H1 (cell line): ENCODE data around the gene CYP2J2. TPM values are rescaled to one million over a fixed set of nuclear protein-coding genes. Genes with fewer than 3 reads are reported as not detected.

Experiments used
- CTCF ChIA-PET: fragments of 300-600 bp; sonication (Branson Sonifier 250); formaldehyde crosslinking; loops from one replicate; lab custom pipeline; 2021; ENCODE audit not compliant: partially characterized antibody; lab: Charles Lee
- POLR2A ChIA-PET: fragments of 300-600 bp; sonication (Branson Sonifier 250); formaldehyde crosslinking; loops from one replicate; lab custom pipeline; 2021; ENCODE audit warnings: inconsistent platforms; ENCODE audit not compliant: partially characterized antibody; lab: Charles Lee
- DNase-seq, 2 experiments: peaks; one replicate each; pipeline versions ENCODE4 v3.0.0 to v3.0.0-alpha.2; 2010 to 2022; ENCODE audit warnings: low spot score in 2 of 2, low read depth in 1 of 2, mixed read lengths in 1 of 2
- FAIRE-seq: peaks from 2 replicates; lab custom pipeline; 2011; peaks lifted over from hg19 to GRCh38; lab: Jason Lieb, UNC
- H2AFZ ChIP-seq: 2 replicates; pipeline ENCODE4 v1.8.1; 2012; ENCODE audit warnings: low read length, inconsistent platforms
- H2AK5ac ChIP-seq: 2 replicates; pipeline ENCODE4 v1.6.1; 2013; ENCODE audit warnings: low read depth, low read length
- H2BK120ac ChIP-seq: replicated peaks from 2 replicates; pipeline ENCODE3; 2013; ENCODE audit warnings: low read depth, low read length, inconsistent platforms
- H2BK12ac ChIP-seq: 2 replicates; pipeline ENCODE4 v1.6.1; 2013; ENCODE audit warnings: low read depth, low read length
- H2BK15ac ChIP-seq: 2 replicates; pipeline ENCODE4 v1.6.1; 2013; ENCODE audit warnings: low read length
- H2BK20ac ChIP-seq: 2 replicates; pipeline ENCODE4 v1.6.1; 2013; ENCODE audit warnings: low read length
- H2BK5ac ChIP-seq: 2 replicates; pipeline ENCODE4 v1.6.1; 2013; ENCODE audit warnings: low read depth, low read length
- H3K14ac ChIP-seq: 2 replicates; pipeline ENCODE4 v1.6.1; 2013; ENCODE audit warnings: inconsistent platforms; ENCODE audit not compliant: insufficient read length
- H3K18ac ChIP-seq: 2 replicates; pipeline ENCODE4 v1.6.1; 2013; ENCODE audit warnings: low read length; ENCODE audit errors: extremely low read depth
- H3K23ac ChIP-seq: 2 replicates; pipeline ENCODE4 v1.6.1; 2013; ENCODE audit warnings: inconsistent platforms; ENCODE audit not compliant: insufficient read length
- H3K23me2 ChIP-seq: 2 replicates; pipeline ENCODE4 v1.6.1; 2013; ENCODE audit warnings: low read depth, low read length
- H3K27ac ChIP-seq: 2 replicates; pipeline ENCODE4 v1.6.1; 2011; ENCODE audit warnings: low read depth, low read length, inconsistent platforms
- H3K27me3 ChIP-seq, 4 experiments: replicated peaks in 1 of 4; 1 replicate in 1 of 4; 2 replicates in 3 of 4; pipeline versions ENCODE4 v1.6.1 to v1.8.1; 2011 to 2013; ENCODE audit warnings: low read length in 3 of 4, mild to moderate bottlenecking in 3 of 4, inconsistent platforms in 2 of 4, mixed read lengths in 2 of 4, moderate library complexity in 1 of 4; ENCODE audit not compliant: control insufficient read depth in 3 of 4, insufficient read depth in 3 of 4; ENCODE audit errors: extremely low read depth in 1 of 4
- H3K36me3 ChIP-seq, 4 experiments: 2 replicates each; pipeline versions ENCODE4 v1.6.1 to v1.8.1; 2011 to 2013; ENCODE audit warnings: mild to moderate bottlenecking in 4 of 4, low read length in 3 of 4, moderate library complexity in 2 of 4, control low read depth in 1 of 4, inconsistent platforms in 1 of 4; ENCODE audit not compliant: insufficient read depth in 4 of 4, control insufficient read depth in 2 of 4
- H3K4ac ChIP-seq: replicated peaks from 2 replicates; pipeline ENCODE3; 2013; ENCODE audit warnings: low read length, low read depth, mixed read lengths, inconsistent platforms; ENCODE audit not compliant: insufficient read length
- H3K4me1 ChIP-seq, 4 experiments: replicated peaks in 1 of 4; 1 replicate in 1 of 4; 2 replicates in 3 of 4; pipeline versions ENCODE4 v1.6.1 to v1.8.1; 2011 to 2013; ENCODE audit warnings: low read length in 3 of 4, inconsistent platforms in 2 of 4, mixed read lengths in 1 of 4; ENCODE audit not compliant: insufficient read depth in 4 of 4, control insufficient read depth in 3 of 4
- H3K4me2 ChIP-seq, 2 experiments: 2 replicates each; pipeline versions ENCODE4 v1.6.1 to v1.8.1; 2011 to 2013; ENCODE audit warnings: low read depth in 2 of 2, low read length in 2 of 2, control low read depth in 1 of 2, inconsistent platforms in 1 of 2, mild to moderate bottlenecking in 1 of 2; ENCODE audit not compliant: insufficient read depth in 1 of 2
- H3K4me3 ChIP-seq, 4 experiments: fragments of 200-600, 300-600 bp in 1 of 4; sonication (generic), shearing (Covaris generic), sonication (Bioruptor Twin) in 1 of 4; 2 replicates each; pipeline versions ENCODE4 v1.5.1 to v1.8.1; 2011 to 2016; ENCODE audit warnings: low read length in 4 of 4, low read depth in 3 of 4, control low read depth in 2 of 4, inconsistent platforms in 2 of 4, mild to moderate bottlenecking in 2 of 4, mixed read lengths in 1 of 4, moderate library complexity in 1 of 4; ENCODE audit not compliant: insufficient read depth in 2 of 4; ENCODE audit errors: extremely low read depth in 1 of 4
- H3K56ac ChIP-seq: replicated peaks from 2 replicates; pipeline ENCODE3; 2013; ENCODE audit warnings: low read depth, mild to moderate bottlenecking, mixed read lengths, low read length, inconsistent platforms; ENCODE audit not compliant: insufficient read length
- H3K79me1 ChIP-seq: 2 replicates; pipeline ENCODE4 v1.6.1; 2013; ENCODE audit warnings: low read depth, low read length, control low read depth
- H3K79me2 ChIP-seq, 2 experiments: 2 replicates each; pipeline versions ENCODE4 v1.6.1 to v1.8.1; 2012 to 2013; ENCODE audit warnings: low read length in 2 of 2, mild to moderate bottlenecking in 2 of 2, inconsistent platforms in 1 of 2; ENCODE audit not compliant: insufficient read depth in 2 of 2, control insufficient read depth in 1 of 2
- H3K9ac ChIP-seq, 4 experiments: replicated peaks in 1 of 4; 1 replicate in 1 of 4; 2 replicates in 3 of 4; pipeline versions ENCODE4 v1.6.1 to v1.8.1; 2011 to 2013; ENCODE audit warnings: low read depth in 3 of 4, low read length in 3 of 4, control low read depth in 2 of 4, mild to moderate bottlenecking in 2 of 4, moderate library complexity in 2 of 4, inconsistent platforms in 1 of 4; ENCODE audit errors: extremely low read depth in 1 of 4
- H3K9me3 ChIP-seq, 2 experiments: 2 replicates each; pipeline versions ENCODE4 v1.6.1 to v1.8.1; 2012 to 2013; ENCODE audit warnings: mild to moderate bottlenecking in 2 of 2, moderate library complexity in 2 of 2, control low read depth in 1 of 2, inconsistent platforms in 1 of 2, low read depth in 1 of 2, low read length in 1 of 2, mixed read lengths in 1 of 2; ENCODE audit not compliant: insufficient read depth in 2 of 2
- H4K20me1 ChIP-seq, 2 experiments: replicated peaks in 1 of 2; 2 replicates each; pipeline versions ENCODE3 to v1.8.1; 2011 to 2013; ENCODE audit warnings: inconsistent platforms in 2 of 2, low read length in 2 of 2, mild to moderate bottlenecking in 1 of 2; ENCODE audit not compliant: insufficient read depth in 2 of 2, control insufficient read depth in 1 of 2
- H4K5ac ChIP-seq: 2 replicates; pipeline ENCODE4 v1.6.1; 2013; ENCODE audit warnings: low read length, low read depth, mixed read lengths, inconsistent platforms; ENCODE audit not compliant: insufficient read length
- H4K8ac ChIP-seq: 2 replicates; pipeline ENCODE4 v1.8.0; 2013; ENCODE audit warnings: mild to moderate bottlenecking, moderate library complexity, low read length, inconsistent platforms; ENCODE audit not compliant: insufficient read depth; ENCODE audit errors: extremely low read depth
- H4K91ac ChIP-seq: replicated peaks from 2 replicates; pipeline ENCODE3; 2013; ENCODE audit warnings: low read length, mixed read lengths, inconsistent platforms; ENCODE audit not compliant: insufficient read length
- EGR1 ChIP-seq: IDR thresholded peaks from 2 replicates; pipeline ENCODE4 v1.6.1; 2011; ENCODE audit warnings: low read depth, low read length, borderline replicate concordance
- HDAC6 ChIP-seq: IDR thresholded peaks from one replicate; pipeline ENCODE4 v1.7.1; 2012; ENCODE audit warnings: low read depth, mild to moderate bottlenecking, inconsistent platforms, low read length, moderate library complexity
- JUN ChIP-seq: IDR thresholded peaks from 2 replicates; pipeline ENCODE4 v1.6.1; 2011; ENCODE audit warnings: low read depth, mild to moderate bottlenecking, improper control_type of control experiment, low read length
- NANOG ChIP-seq: IDR thresholded peaks from 2 replicates; pipeline ENCODE4 v1.6.1; 2011; ENCODE audit warnings: low read length, low read depth, mild to moderate bottlenecking, inconsistent platforms; ENCODE audit not compliant: insufficient read depth, poor library complexity, severe bottlenecking
- RAD21 ChIP-seq, 2 experiments: IDR thresholded peaks in 1 of 2; conservative IDR thresholded peaks in 1 of 2; 2 replicates each; pipeline ENCODE4 v1.6.1; 2011; ENCODE audit warnings: low read depth in 2 of 2, low read length in 2 of 2, improper control_type of control experiment in 1 of 2, inconsistent platforms in 1 of 2, mild to moderate bottlenecking in 1 of 2, moderate library complexity in 1 of 2
- SIRT6 ChIP-seq: IDR thresholded peaks from one replicate; pipeline ENCODE4 v1.7.1; 2012; ENCODE audit warnings: low read length, inconsistent platforms
- SUZ12 ChIP-seq: fragments of 200-600 bp; sonication (generic); IDR thresholded peaks from 2 replicates; pipeline ENCODE4 v1.6.1; 2012; ENCODE audit warnings: mild to moderate bottlenecking, inconsistent platforms, low read length, moderate library complexity, mixed read lengths
- WGBS, 2 experiments: shearing (Covaris generic) in 1 of 2; methylation state at CpG; one replicate each; pipeline versions ENCODE4 v1.1.6 to v1.1.7; 2013 to 2015; ENCODE audit warnings: low lambda C conversion rate in 2 of 2, mixed read lengths in 2 of 2, inconsistent platforms in 1 of 2, low coverage in 1 of 2, missing lambda C conversion rate in 1 of 2; ENCODE audit not compliant: insufficient replicate concordance in 2 of 2, insufficient coverage in 1 of 2, insufficient read length in 1 of 2; ENCODE audit errors: extremely low coverage in 1 of 2, missing lambda C conversion rate in 1 of 2; 5-methylcytosine and 5-hydroxymethylcytosine counted together
- polyA plus RNA-seq, 7 experiments: library from polyadenylated mRNA; depleted of rRNA in 3 of 7; stranded (reverse) in 5 of 7; unstranded in 2 of 7; fragments of >200 nt in 5 of 7; fragments of 200-250 nt in 2 of 7; gene quantifications; 1 replicate in 5 of 7; 2 replicates in 1 of 7; 4 replicates in 1 of 7; pipeline versions ENCODE4 v1.2.1 to v1.2.3, GENCODE V29; 2011 to 2013; ENCODE audit warnings: missing spikeins in 2 of 7, mixed read lengths in 2 of 7
- total RNA-seq: library from RNA; stranded (reverse); fragmentation: NEBNext Ultra II Directional; extraction: Animal tissue kit (Norgen Biotek cat#: 25700); gene quantifications from 2 replicates; pipeline ENCODE4 v1.2.1, GENCODE V29; 2021
- TF ChIP-seq, protein P1 (sequence below), 3 experiments: IDR thresholded peaks; 1 replicate in 2 of 3; 2 replicates in 1 of 3; pipeline versions ENCODE4 v1.5.1 to v1.6.1; 2011; ENCODE audit warnings: low read length in 3 of 3, mild to moderate bottlenecking in 3 of 3, inconsistent platforms in 2 of 3, low read depth in 1 of 3, moderate library complexity in 1 of 3; ENCODE audit not compliant: insufficient read depth in 1 of 3; ENCODE audit errors: control extremely low read depth in 1 of 3

The CYP2J2 gene
- total and polyA plus RNA-seq, 2 of the 8 experiments (the other 6 are each of a cell fraction or from before 2014, with no cell fraction given): 0.59 to 2.1 TPM

DNA sequence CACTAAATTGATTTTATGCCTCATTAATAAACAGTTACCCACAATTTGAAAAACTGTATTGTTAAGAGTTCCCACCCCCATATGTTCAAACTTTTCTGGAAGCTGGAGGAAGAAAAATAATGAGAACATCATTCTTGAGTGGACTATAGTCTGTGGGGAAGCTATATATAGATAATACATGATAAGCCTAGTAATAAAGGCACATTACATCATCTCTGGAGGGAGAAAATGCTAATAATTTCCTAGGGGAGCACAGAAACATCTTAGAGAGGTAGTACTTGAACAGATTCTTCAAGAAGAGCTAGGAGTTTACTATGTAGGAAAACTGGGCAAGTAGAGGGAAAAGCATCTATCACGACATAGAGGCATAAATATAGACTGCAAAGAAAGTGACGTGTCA lies 19.6 kb downstream of the CYP2J2 start:
- H2BK120ac ChIP-seq: no peak overlapping the region
- no peak overlapping the region for H4K5ac ChIP-seq
- H3K27me3 ChIP-seq: no peaks in the 10 kb centered on the region
- H3K14ac ChIP-seq: no peak overlapping the region
- no peak overlapping the region for H3K9ac ChIP-seq
- H2BK15ac ChIP-seq: no peak overlapping the region
- no peak overlapping the region for H3K56ac ChIP-seq
- no peak overlapping the region for H3K18ac ChIP-seq
- WGBS, 2 experiments: 94% methylated on average over 2 of the region's 2 CpGs; no CpG with 5 or more reads in 1 of the 2 experiments
- no peak overlapping the region for H4K91ac ChIP-seq
- H3K27ac ChIP-seq: no peak overlapping the region
- H2BK12ac ChIP-seq: no peak overlapping the region
- TF ChIP-seq RAD21 (IDR thresholded peaks at IDR 0.05 in 1 of 2, conservative IDR thresholded peaks at IDR 0.05 in 1 of 2; ENCODE audit: low read depth in 2 of 2, low read length in 2 of 2) (no peak), NANOG (no peak), EGR1 (no peak), SIRT6 (no peak), JUN (no peak), HDAC6 (no peak), SUZ12 (no peak)
- TF ChIP-seq, protein P1, sequence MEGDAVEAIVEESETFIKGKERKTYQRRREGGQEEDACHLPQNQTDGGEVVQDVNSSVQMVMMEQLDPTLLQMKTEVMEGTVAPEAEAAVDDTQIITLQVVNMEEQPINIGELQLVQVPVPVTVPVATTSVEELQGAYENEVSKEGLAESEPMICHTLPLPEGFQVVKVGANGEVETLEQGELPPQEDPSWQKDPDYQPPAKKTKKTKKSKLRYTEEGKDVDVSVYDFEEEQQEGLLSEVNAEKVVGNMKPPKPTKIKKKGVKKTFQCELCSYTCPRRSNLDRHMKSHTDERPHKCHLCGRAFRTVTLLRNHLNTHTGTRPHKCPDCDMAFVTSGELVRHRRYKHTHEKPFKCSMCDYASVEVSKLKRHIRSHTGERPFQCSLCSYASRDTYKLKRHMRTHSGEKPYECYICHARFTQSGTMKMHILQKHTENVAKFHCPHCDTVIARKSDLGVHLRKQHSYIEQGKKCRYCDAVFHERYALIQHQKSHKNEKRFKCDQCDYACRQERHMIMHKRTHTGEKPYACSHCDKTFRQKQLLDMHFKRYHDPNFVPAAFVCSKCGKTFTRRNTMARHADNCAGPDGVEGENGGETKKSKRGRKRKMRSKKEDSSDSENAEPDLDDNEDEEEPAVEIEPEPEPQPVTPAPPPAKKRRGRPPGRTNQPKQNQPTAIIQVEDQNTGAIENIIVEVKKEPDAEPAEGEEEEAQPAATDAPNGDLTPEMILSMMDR (IDR thresholded peaks at IDR 0.05; ENCODE audit: control extremely low read depth in 1 of 3, insufficient read depth in 1 of 3, low read depth in 1 of 3, low read length in 3 of 3): no peak
- TF ChIP-seq, all 59 proteins: peak for 0
- H3K4me3 ChIP-seq: no peak overlapping the region
- H4K8ac ChIP-seq: no peak overlapping the region
- H2BK5ac ChIP-seq: no peak overlapping the region
- no peaks in the 10 kb centered on the region for H3K79me1 ChIP-seq
- no peak overlapping the region for H2AFZ ChIP-seq
- ChIA-PET POLR2A (no interaction called here), CTCF (interaction anchor here (1.3 to 2.3 kb wide), 3 partner anchors 25 to 40 kb away, joined by 3 to 5 read pairs (median 4); no protein-coding TSS in a partner anchor)
- H3K4me2 ChIP-seq: no peak overlapping the region
- H3K23ac ChIP-seq: no peak overlapping the region
- FAIRE-seq: no peak
- no peak for DNase-seq
- no peaks in the 10 kb centered on the region for H3K23me2 ChIP-seq
- H2AK5ac ChIP-seq: no peak overlapping the region
- H3K4ac ChIP-seq: no peak overlapping the region
- H3K36me3 ChIP-seq: no peaks in the 10 kb centered on the region
- H3K4me1 ChIP-seq: no peaks in the 10 kb centered on the region
- no peak overlapping the region for H2BK20ac ChIP-seq
- no peaks in the 10 kb centered on the region for H4K20me1 ChIP-seq
- no peaks in the 10 kb centered on the region for H3K9me3 ChIP-seq
- H3K79me2 ChIP-seq: no peaks in the 10 kb centered on the region
